SK-N-SH treated with all-trans-retinoic acid at 6 μM for 48 hours (cell line): Measurements from ENCODE around the gene BYSL.

Experiments
- ATAC-seq: fragments of 200-7000 bp; cut with Tn5 transposase; 3 replicates; pipeline ENCODE4 v1.9.1; 2020; ENCODE audit warnings: mild to moderate bottlenecking, moderate library complexity
- ARNTL ChIP-seq: fragments of 450-650 bp; formaldehyde crosslinking; IDR thresholded peaks from 2 replicates; pipeline ENCODE4 v1.5.0; 2020; ENCODE audit warnings: low read depth, mild to moderate bottlenecking, moderate library complexity, borderline replicate concordance
- BACH2 ChIP-seq: fragments of 250-450 bp; sonication (Bioruptor Pico); IDR thresholded peaks from 2 replicates; pipeline ENCODE4 v1.9.0; 2021; ENCODE audit warnings: mild to moderate bottlenecking, borderline replicate concordance
- CSDC2 ChIP-seq: fragments of 250-450 bp; sonication (Bioruptor Pico); IDR thresholded peaks from 2 replicates; pipeline ENCODE4 v1.5.0; 2020; ENCODE audit warnings: mild to moderate bottlenecking, moderate library complexity
- ESRRG ChIP-seq: fragments of 250-450 bp; sonication (Bioruptor Pico); IDR thresholded peaks from 2 replicates; pipeline ENCODE4 v1.6.1; 2021; ENCODE audit warnings: mild to moderate bottlenecking
- GLIS3 ChIP-seq: fragments of 250-450 bp; sonication (Bioruptor Pico); IDR thresholded peaks from 2 replicates; pipeline ENCODE4 v1.5.0; 2020; ENCODE audit warnings: mild to moderate bottlenecking, moderate library complexity
- ISL1 ChIP-seq: fragments of 250-450 bp; sonication (Bioruptor Pico); IDR thresholded peaks from 2 replicates; pipeline ENCODE4 v2.1.2; 2022; ENCODE audit warnings: mild to moderate bottlenecking, moderate library complexity
- OSR1 ChIP-seq: fragments of 250-450 bp; sonication (Bioruptor Pico); IDR thresholded peaks from 2 replicates; pipeline ENCODE4 v1.8.0; 2022; ENCODE audit warnings: moderate library complexity, mild to moderate bottlenecking, inconsistent platforms
- PATZ1 ChIP-seq: fragments of 250-450 bp; sonication (Bioruptor Pico); IDR thresholded peaks from 2 replicates; pipeline ENCODE4 v1.8.0; 2020; ENCODE audit warnings: mild to moderate bottlenecking, moderate library complexity, borderline replicate concordance
- POU6F1 ChIP-seq: fragments of 250-450 bp; sonication (Bioruptor Pico); IDR thresholded peaks from 2 replicates; pipeline ENCODE4 v1.8.0; 2021; ENCODE audit warnings: low read depth, mild to moderate bottlenecking, moderate library complexity, borderline replicate concordance
- PPARA ChIP-seq: fragments of 250-450 bp; sonication (Bioruptor Pico); IDR thresholded peaks from 2 replicates; pipeline ENCODE4 v1.5.0; 2020; ENCODE audit warnings: mild to moderate bottlenecking, borderline replicate concordance
- SNAI2 ChIP-seq: fragments of 250-450 bp; sonication (Bioruptor Pico); IDR thresholded peaks from 2 replicates; pipeline ENCODE4 v1.5.0; 2020; ENCODE audit warnings: mild to moderate bottlenecking, moderate library complexity
- TCF4 ChIP-seq: fragments of 250-450 bp; sonication (Bioruptor Pico); IDR thresholded peaks from 2 replicates; pipeline ENCODE4 v1.8.0; 2021; ENCODE audit warnings: mild to moderate bottlenecking, moderate library complexity, borderline replicate concordance
- TOX ChIP-seq: fragments of 250-450 bp; sonication (Bioruptor Pico); IDR thresholded peaks from 2 replicates; pipeline ENCODE4 v1.8.0; 2021; ENCODE audit warnings: mild to moderate bottlenecking, moderate library complexity, borderline replicate concordance
- ZFP3 ChIP-seq: fragments of 250-450 bp; sonication (Bioruptor Pico); IDR thresholded peaks from 2 replicates; pipeline ENCODE4 v1.5.0; 2020; ENCODE audit warnings: mild to moderate bottlenecking, moderate library complexity
- ZNF70 ChIP-seq: fragments of 450-650 bp; formaldehyde crosslinking; IDR thresholded peaks from 2 replicates; pipeline ENCODE4 v1.5.0; 2020; ENCODE audit warnings: mild to moderate bottlenecking, moderate library complexity
- ZNF8 ChIP-seq: fragments of 450-650 bp; formaldehyde crosslinking; IDR thresholded peaks from 2 replicates; pipeline ENCODE4 v1.5.0; 2020; ENCODE audit warnings: mild to moderate bottlenecking, moderate library complexity
- TF ChIP-seq, protein P1 (sequence below): fragments of 250-450 bp; sonication (Bioruptor Pico); IDR thresholded peaks from 2 replicates; pipeline ENCODE4 v1.5.0; 2020; ENCODE audit warnings: mild to moderate bottlenecking, moderate library complexity

BYSL gene

GRCh38 chr6:41931792-41932191, 10.5 kb downstream of the BYSL start (continued):
- no peak for TF ChIP-seq TCF4 (CRISPR knock-in tag)
- TF ChIP-seq SNAI2: no peak
- TF ChIP-seq ZNF8: no peak
- TF ChIP-seq POU6F1 (CRISPR knock-in tag): no peak
- TF ChIP-seq BACH2 (CRISPR knock-in tag): no peak
- no peak for TF ChIP-seq ARNTL (CRISPR knock-in tag)
- no peak for TF ChIP-seq GLIS3 (CRISPR knock-in tag)
- TF ChIP-seq, all 23 proteins: peak for 0

DNA sequence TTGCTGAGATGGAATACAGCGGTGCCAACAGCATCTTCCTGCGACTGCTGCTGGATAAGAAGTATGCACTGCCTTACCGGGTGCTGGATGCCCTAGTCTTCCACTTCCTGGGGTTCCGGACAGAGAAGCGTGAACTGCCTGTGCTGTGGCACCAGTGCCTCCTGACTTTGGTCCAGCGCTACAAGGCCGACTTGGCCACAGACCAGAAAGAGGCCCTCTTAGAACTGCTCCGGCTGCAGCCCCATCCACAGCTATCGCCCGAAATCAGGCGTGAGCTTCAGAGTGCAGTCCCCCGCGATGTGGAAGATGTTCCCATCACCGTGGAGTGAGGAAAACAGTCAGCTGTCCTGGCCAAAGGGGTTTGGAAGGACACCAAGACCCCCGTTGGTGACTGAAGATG, 11.1 kb downstream of the BYSL start:
- ATAC-seq: no peak
- TF ChIP-seq OSR1 (CRISPR knock-in tag) (no peak), TCF4 (CRISPR knock-in tag) (no peak), CSDC2 (no peak), POU6F1 (CRISPR knock-in tag) (no peak), TOX (CRISPR knock-in tag) (no peak), ARNTL (CRISPR knock-in tag) (no peak)

- ATAC-seq: no peak
- TF ChIP-seq ESRRG: no peak
- no peak for TF ChIP-seq TOX (CRISPR knock-in tag)
- no peak for TF ChIP-seq ISL1 (CRISPR knock-in tag)
- no peak for TF ChIP-seq SNAI2
- no peak for TF ChIP-seq ZNF70 (CRISPR knock-in tag)
- TF ChIP-seq BACH2 (CRISPR knock-in tag): no peak
- no peak for TF ChIP-seq ARNTL (CRISPR knock-in tag)
- TF ChIP-seq PPARA (CRISPR knock-in tag): no peak
Measured at GRCh38 chr6:41934278-41935192, 13.2 kb downstream of the BYSL start.

- TF ChIP-seq TCF4 (CRISPR knock-in tag) (no peak), PATZ1 (CRISPR knock-in tag) (no peak), ARNTL (CRISPR knock-in tag) (no peak), ZFP3 (CRISPR knock-in tag) (no peak), CSDC2 (no peak)
- TF ChIP-seq, protein P1, sequence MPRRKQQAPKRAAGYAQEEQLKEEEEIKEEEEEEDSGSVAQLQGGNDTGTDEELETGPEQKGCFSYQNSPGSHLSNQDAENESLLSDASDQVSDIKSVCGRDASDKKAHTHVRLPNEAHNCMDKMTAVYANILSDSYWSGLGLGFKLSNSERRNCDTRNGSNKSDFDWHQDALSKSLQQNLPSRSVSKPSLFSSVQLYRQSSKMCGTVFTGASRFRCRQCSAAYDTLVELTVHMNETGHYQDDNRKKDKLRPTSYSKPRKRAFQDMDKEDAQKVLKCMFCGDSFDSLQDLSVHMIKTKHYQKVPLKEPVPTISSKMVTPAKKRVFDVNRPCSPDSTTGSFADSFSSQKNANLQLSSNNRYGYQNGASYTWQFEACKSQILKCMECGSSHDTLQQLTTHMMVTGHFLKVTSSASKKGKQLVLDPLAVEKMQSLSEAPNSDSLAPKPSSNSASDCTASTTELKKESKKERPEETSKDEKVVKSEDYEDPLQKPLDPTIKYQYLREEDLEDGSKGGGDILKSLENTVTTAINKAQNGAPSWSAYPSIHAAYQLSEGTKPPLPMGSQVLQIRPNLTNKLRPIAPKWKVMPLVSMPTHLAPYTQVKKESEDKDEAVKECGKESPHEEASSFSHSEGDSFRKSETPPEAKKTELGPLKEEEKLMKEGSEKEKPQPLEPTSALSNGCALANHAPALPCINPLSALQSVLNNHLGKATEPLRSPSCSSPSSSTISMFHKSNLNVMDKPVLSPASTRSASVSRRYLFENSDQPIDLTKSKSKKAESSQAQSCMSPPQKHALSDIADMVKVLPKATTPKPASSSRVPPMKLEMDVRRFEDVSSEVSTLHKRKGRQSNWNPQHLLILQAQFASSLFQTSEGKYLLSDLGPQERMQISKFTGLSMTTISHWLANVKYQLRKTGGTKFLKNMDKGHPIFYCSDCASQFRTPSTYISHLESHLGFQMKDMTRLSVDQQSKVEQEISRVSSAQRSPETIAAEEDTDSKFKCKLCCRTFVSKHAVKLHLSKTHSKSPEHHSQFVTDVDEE (CRISPR knock-in tag): no peak
- TF ChIP-seq, all 23 proteins: peak for 0
- ATAC-seq: no peak
Measured at GRCh38 chr6:41935193-41935574, 13.9 kb downstream of the BYSL start.
